A673 (cell line): ENCODE measurements around the gene SLC2A13. TPM values are rescaled to one million over a fixed set of nuclear protein-coding genes. Genes with fewer than 3 reads are reported as not detected.

Experiments used
- BruUV-seq: library from RNA; stranded (reverse); fragments of 400-500 nt; replicated peaks from 2 replicates; lab custom pipeline; 2021; lab: Mats Ljungman, UMichigan
- CTCF ChIA-PET: fragments of 300-600 bp; sonication (Branson Sonifier 250); formaldehyde crosslinking; loops from one replicate; lab custom pipeline; 2022; ENCODE audit warnings: antibody characterized with exemption; lab: Charles Lee
- POLR2A ChIA-PET: fragments of 300-600 bp; sonication (Branson Sonifier 250); formaldehyde crosslinking; loops from one replicate; lab custom pipeline; 2022; ENCODE audit warnings: antibody characterized with exemption; ENCODE audit not compliant: low non-redundant PET; lab: Charles Lee
- DNase-seq: peaks from one replicate; pipeline ENCODE4 v3.0.0-alpha.2; 2015; ENCODE audit warnings: low spot score
- H3K27ac ChIP-seq: fragments of 200-600 bp; sonication (generic); 2 replicates; pipeline ENCODE4 v1.5.1; 2016; ENCODE audit warnings: mixed run types, low read depth, mild to moderate bottlenecking, mixed read lengths, antibody characterized with exemption, low read length; ENCODE audit not compliant: poor library complexity, severe bottlenecking
- H3K27me3 ChIP-seq: fragments of 200-600 bp; sonication (generic); replicated peaks from 2 replicates; pipeline ENCODE4 v1.6.1; 2017; ENCODE audit warnings: mixed run types, low read depth, mild to moderate bottlenecking, mixed read lengths, antibody characterized with exemption, low read length; ENCODE audit not compliant: insufficient read depth, poor library complexity
- H3K36me3 ChIP-seq: fragments of 200-600 bp; sonication (generic); 2 replicates; pipeline ENCODE4 v1.6.1; 2016; ENCODE audit warnings: mixed run types, mild to moderate bottlenecking, mixed read lengths, antibody characterized with exemption, low read length; ENCODE audit not compliant: insufficient read depth, poor library complexity, severe bottlenecking
- H3K4me1 ChIP-seq: fragments of 200-600 bp; sonication (generic); 2 replicates; pipeline ENCODE4 v1.6.1; 2017; ENCODE audit warnings: mixed run types, mild to moderate bottlenecking, mixed read lengths, antibody characterized with exemption, low read length; ENCODE audit not compliant: insufficient read depth, poor library complexity, severe bottlenecking
- H3K4me3 ChIP-seq: fragments of 200-600 bp; sonication (generic); 2 replicates; pipeline ENCODE4 v1.5.1; 2016; ENCODE audit warnings: low read depth, mixed run types, mild to moderate bottlenecking, mixed read lengths, low read length; ENCODE audit not compliant: poor library complexity, severe bottlenecking
- H3K9me3 ChIP-seq: fragments of 200-600 bp; sonication (generic); 2 replicates; pipeline ENCODE4 v1.6.1; 2016; ENCODE audit warnings: mixed run types, low read depth, mild to moderate bottlenecking, mixed read lengths, antibody characterized with exemption, low read length; ENCODE audit not compliant: poor library complexity, severe bottlenecking
- EZH2 ChIP-seq: fragments of 200-600 bp; sonication (generic); IDR thresholded peaks from 2 replicates; pipeline ENCODE4 v1.6.1; 2017; ENCODE audit warnings: borderline replicate concordance, low read depth, mild to moderate bottlenecking, mixed read lengths, antibody characterized with exemption, low read length; ENCODE audit not compliant: poor library complexity, severe bottlenecking
- intact Hi-C: fragments of 100-400 bp; cut with micrococcal nuclease; formaldehyde crosslinking; loops from one replicate; pipeline ENCODE4 v1.10.0; 2022; ENCODE audit not compliant: unreplicated experiment
- total RNA-seq: library from RNA; stranded (reverse); gene quantifications from 2 replicates; pipeline ENCODE4 v1.2.3, GENCODE V29; 2021
- TF ChIP-seq, protein P1 (sequence below): fragments of 300-800, 200-600 bp; sonication (generic); conservative IDR thresholded peaks from 2 replicates; pipeline ENCODE4 v1.5.1; 2017; ENCODE audit warnings: low read depth, mild to moderate bottlenecking, antibody characterized with exemption, low read length, moderate library complexity, mixed read lengths

SLC2A13 gene
- total RNA-seq, 1 experiment from 2014 or later = 9.1 TPM

DNA sequence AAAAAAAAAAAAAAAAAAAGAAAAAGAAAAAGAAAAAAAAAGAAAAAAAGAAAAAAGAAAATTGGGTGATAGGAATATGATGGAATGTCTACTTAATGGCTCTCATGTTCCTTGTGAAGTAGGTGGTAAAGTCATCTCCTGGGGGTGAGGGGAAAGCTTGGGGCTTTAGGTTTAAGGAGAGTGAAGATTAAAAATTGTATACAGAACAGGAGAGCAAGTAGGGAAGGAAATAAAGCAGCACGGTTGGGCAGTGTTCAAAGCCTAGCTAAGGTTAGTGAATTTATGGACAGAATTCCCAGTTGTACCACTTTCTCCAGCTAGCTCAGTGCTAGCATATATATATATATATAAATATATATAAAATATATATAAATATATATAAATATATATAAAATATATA is 40.0 kb upstream of the SLC2A13 start:
- ChIA-PET CTCF (no interaction called here), POLR2A (no interaction called here)
- H3K4me1 ChIP-seq = no peaks in the 10 kb centered on the region
- intact Hi-C loops = no loop called here
- no peaks in the 10 kb centered on the region for H3K27me3 ChIP-seq
- no TSS peak for BruUV-seq
- H3K4me3 ChIP-seq = no peak overlapping the region
- no peak for DNase-seq
- no peaks in the 10 kb centered on the region for H3K36me3 ChIP-seq
- TF ChIP-seq, protein P1, sequence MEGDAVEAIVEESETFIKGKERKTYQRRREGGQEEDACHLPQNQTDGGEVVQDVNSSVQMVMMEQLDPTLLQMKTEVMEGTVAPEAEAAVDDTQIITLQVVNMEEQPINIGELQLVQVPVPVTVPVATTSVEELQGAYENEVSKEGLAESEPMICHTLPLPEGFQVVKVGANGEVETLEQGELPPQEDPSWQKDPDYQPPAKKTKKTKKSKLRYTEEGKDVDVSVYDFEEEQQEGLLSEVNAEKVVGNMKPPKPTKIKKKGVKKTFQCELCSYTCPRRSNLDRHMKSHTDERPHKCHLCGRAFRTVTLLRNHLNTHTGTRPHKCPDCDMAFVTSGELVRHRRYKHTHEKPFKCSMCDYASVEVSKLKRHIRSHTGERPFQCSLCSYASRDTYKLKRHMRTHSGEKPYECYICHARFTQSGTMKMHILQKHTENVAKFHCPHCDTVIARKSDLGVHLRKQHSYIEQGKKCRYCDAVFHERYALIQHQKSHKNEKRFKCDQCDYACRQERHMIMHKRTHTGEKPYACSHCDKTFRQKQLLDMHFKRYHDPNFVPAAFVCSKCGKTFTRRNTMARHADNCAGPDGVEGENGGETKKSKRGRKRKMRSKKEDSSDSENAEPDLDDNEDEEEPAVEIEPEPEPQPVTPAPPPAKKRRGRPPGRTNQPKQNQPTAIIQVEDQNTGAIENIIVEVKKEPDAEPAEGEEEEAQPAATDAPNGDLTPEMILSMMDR = no peak
- no peak for TF ChIP-seq EZH2
- H3K9me3 ChIP-seq = no peaks in the 10 kb centered on the region
- no peak overlapping the region for H3K27ac ChIP-seq

- H3K36me3 ChIP-seq = no peaks in the 10 kb centered on the region
- TF ChIP-seq EZH2 = no peak
- TF ChIP-seq, protein P1 = no peak
- ChIA-PET CTCF (no interaction called here), POLR2A (no interaction called here)
- H3K9me3 ChIP-seq = no peaks in the 10 kb centered on the region
- BruUV-seq = no TSS peak
- no peaks in the 10 kb centered on the region for H3K4me1 ChIP-seq
- H3K27me3 ChIP-seq = no peaks in the 10 kb centered on the region
- H3K4me3 ChIP-seq = no peak overlapping the region
- no peak for DNase-seq
- H3K27ac ChIP-seq = no peak overlapping the region
- intact Hi-C loops = no loop called here
Observed at GRCh38 chr12:40144023-40144422, 38.1 kb upstream of the SLC2A13 start.

DNA sequence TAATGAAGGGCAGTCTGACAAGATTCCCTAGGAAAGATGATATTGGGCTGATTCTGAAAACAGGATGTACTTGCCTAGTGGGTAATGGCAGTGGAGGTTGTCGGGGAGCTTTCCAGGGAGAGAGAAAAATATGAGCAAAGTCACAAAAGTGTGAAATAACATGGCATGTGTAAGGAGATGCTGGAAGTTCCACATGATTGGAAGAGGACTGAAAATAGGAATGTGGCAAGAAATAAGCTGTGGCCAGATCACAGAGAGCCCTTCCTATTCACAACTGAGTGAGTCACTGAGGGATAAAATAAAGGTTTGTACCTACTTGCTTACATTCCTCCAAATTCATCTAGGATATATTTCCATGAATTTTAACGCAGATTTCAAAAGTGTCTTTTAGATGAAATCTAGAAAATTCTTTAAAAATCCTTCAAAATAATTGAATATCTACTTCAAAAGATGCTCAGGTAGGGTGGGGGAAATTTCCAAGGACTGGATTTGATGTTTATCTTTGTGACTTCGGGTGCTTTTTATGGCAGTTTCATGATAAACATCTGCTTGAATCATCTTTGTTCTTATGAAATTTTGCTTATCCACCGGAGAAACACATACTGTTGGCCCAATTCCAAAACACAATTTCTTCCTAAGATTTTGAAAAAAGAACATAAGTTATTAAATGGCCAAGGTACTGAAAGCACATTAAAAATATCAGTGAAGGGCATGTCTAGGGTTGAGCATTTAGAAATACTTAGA is 36.3 kb upstream of the SLC2A13 start:
- no peaks in the 10 kb centered on the region for H3K36me3 ChIP-seq
- no TSS peak for BruUV-seq
- no peaks in the 10 kb centered on the region for H3K27me3 ChIP-seq
- TF ChIP-seq, protein P1 = no peak
- no peak for TF ChIP-seq EZH2
- intact Hi-C loops = no loop called here
- H3K4me3 ChIP-seq = no peak overlapping the region
- DNase-seq = no peak
- ChIA-PET CTCF (no interaction called here), POLR2A (no interaction called here)
- no peaks in the 10 kb centered on the region for H3K9me3 ChIP-seq
- H3K4me1 ChIP-seq = no peaks in the 10 kb centered on the region
- H3K27ac ChIP-seq = no peak overlapping the region
